HepG2 (cell line): ENCODE results near the gene KCTD15. TPM values are rescaled to one million over a fixed set of nuclear protein-coding genes. Genes with fewer than 3 reads are reported as not detected.

ENCODE experiments used
- ATAC-seq: fragments of 200-7000 bp; cut with Tn5 transposase; 3 replicates; pipeline ENCODE4 v1.9.1; 2020; ENCODE audit warnings: mild to moderate bottlenecking, moderate library complexity
- BruUV-seq: library from RNA; stranded (reverse); fragments of 400-500 nt; replicated peaks from 2 replicates; lab custom pipeline; 2021; lab: Mats Ljungman, UMichigan
- CTCF ChIA-PET: fragments of 300-600 bp; formaldehyde crosslinking; extraction: SDS; loops from one replicate; lab custom pipeline; 2021; ENCODE audit warnings: low total read pairs, inconsistent platforms, low intra/inter-chr PET ratio; lab: Yijun Ruan, JAX
- POLR2A ChIA-PET: fragments of 350-600 bp; sonication (Branson Sonifier 250); formaldehyde crosslinking; loops from one replicate; lab custom pipeline; 2020; ENCODE audit warnings: antibody characterized with exemption, inconsistent platforms; lab: Yijun Ruan, JAX
- DNase-seq: peaks from one replicate; pipeline ENCODE4 v3.0.0-alpha.2; 2015; ENCODE audit warnings: low spot score
- FAIRE-seq: peaks from 3 replicates; lab custom pipeline; 2011; peaks lifted over from hg19 to GRCh38; lab: Jason Lieb, UNC
- H2AFZ ChIP-seq: one replicate; pipeline ENCODE4 v1.6.1; 2011; ENCODE audit warnings: low read length, inconsistent platforms
- H3K27ac ChIP-seq: fragments of 300-600 bp; 3 replicates; pipeline ENCODE4 v1.8.0; 2011; ENCODE audit warnings: mixed run types, mild to moderate bottlenecking, mixed read lengths, low read length, inconsistent platforms; ENCODE audit not compliant: insufficient read depth; ENCODE audit errors: extremely low read length
- H3K27me3 ChIP-seq, 2 experiments: fragments of 200-600 bp in 1 of 2; 2 replicates in 1 of 2; 3 replicates in 1 of 2; pipeline versions ENCODE4 v1.6.0 to v1.8.0; 2011; ENCODE audit warnings: low read length in 2 of 2, mild to moderate bottlenecking in 2 of 2, moderate library complexity in 2 of 2, inconsistent platforms in 1 of 2; ENCODE audit not compliant: insufficient read depth in 2 of 2, control insufficient read depth in 1 of 2
- H3K36me3 ChIP-seq, 2 experiments: fragments of 200-600 bp in 1 of 2; replicated peaks in 1 of 2; 2 replicates in 1 of 2; 3 replicates in 1 of 2; pipeline versions ENCODE4 v1.5.1 to v1.8.0; 2011; ENCODE audit warnings: low read length in 2 of 2, inconsistent platforms in 1 of 2; ENCODE audit not compliant: insufficient read depth in 2 of 2, control insufficient read depth in 1 of 2
- H3K4me1 ChIP-seq: 2 replicates; pipeline ENCODE4 v1.5.1; 2012; ENCODE audit warnings: low read length, inconsistent platforms; ENCODE audit not compliant: insufficient read depth
- H3K4me2 ChIP-seq: 2 replicates; pipeline ENCODE4 v1.6.0; 2011; ENCODE audit warnings: low read depth, low read length, inconsistent platforms
- H3K4me3 ChIP-seq, 3 experiments: fragments of 200-600 bp in 1 of 3; sonication (generic), shearing (Covaris generic) in 1 of 3; replicated peaks in 1 of 3; 2 replicates each; pipeline ENCODE4 v1.5.1; 2011 to 2016; ENCODE audit warnings: low read length in 3 of 3, inconsistent platforms in 2 of 3, low read depth in 2 of 3, mild to moderate bottlenecking in 2 of 3, control low read depth in 1 of 3, mixed read lengths in 1 of 3; ENCODE audit not compliant: insufficient read depth in 1 of 3
- H3K79me2 ChIP-seq: one replicate; pipeline ENCODE4 v1.6.1; 2011; ENCODE audit warnings: low read length, inconsistent platforms; ENCODE audit not compliant: insufficient read depth
- H3K9ac ChIP-seq: 2 replicates; pipeline ENCODE4 v1.6.0; 2011; ENCODE audit warnings: mild to moderate bottlenecking, low read depth, low read length, inconsistent platforms; ENCODE audit not compliant: insufficient read depth
- H3K9me3 ChIP-seq: 2 replicates; pipeline ENCODE4 v1.5.1; 2012; ENCODE audit warnings: mild to moderate bottlenecking, low read length
- H4K20me1 ChIP-seq: 2 replicates; pipeline ENCODE4 v1.6.0; 2011; ENCODE audit warnings: inconsistent platforms, mild to moderate bottlenecking, low read length, moderate library complexity; ENCODE audit not compliant: insufficient read depth
- CHD2 ChIP-seq: IDR thresholded peaks from 2 replicates; pipeline ENCODE4 v1.6.1; 2011; ENCODE audit warnings: low read depth, low read length, improper control_type of control experiment
- FOXK1 ChIP-seq: sonication (generic); formaldehyde crosslinking; IDR thresholded peaks from 2 replicates; pipeline ENCODE4 v1.4.0; 2020; ENCODE audit warnings: low read depth, missing genetic modification reagents, borderline replicate concordance
- FOXK2 ChIP-seq: fragments of 450-650 bp; IDR thresholded peaks from 2 replicates; pipeline ENCODE4 v1.6.1; 2016
- KMT2B ChIP-seq: IDR thresholded peaks from 2 replicates; pipeline ENCODE4 v1.6.1; 2016; ENCODE audit warnings: missing genetic modification reagents, missing compliant biosample characterization
- POLR2G ChIP-seq: fragments of 200-400 bp; formaldehyde crosslinking; IDR thresholded peaks from 2 replicates; pipeline ENCODE4 v1.6.1; 2018; ENCODE audit warnings: mild to moderate bottlenecking, low read depth, low read length, moderate library complexity
- THYN1 ChIP-seq: sonication (generic); formaldehyde crosslinking; IDR thresholded peaks from 2 replicates; pipeline ENCODE4 v1.8.1; 2023; ENCODE audit warnings: low read depth, mild to moderate bottlenecking, moderate library complexity, missing genetic modification reagents, borderline replicate concordance
- TOE1 ChIP-seq: sonication (generic); formaldehyde crosslinking; IDR thresholded peaks from 2 replicates; pipeline ENCODE4 v1.4.0; 2020; ENCODE audit warnings: mild to moderate bottlenecking, missing genetic modification reagents
- YY1 ChIP-seq: IDR thresholded peaks from 2 replicates; pipeline ENCODE4 v1.6.1; 2011; ENCODE audit warnings: low read length, low read depth, moderate library complexity, mild to moderate bottlenecking; ENCODE audit not compliant: insufficient read depth, insufficient replicate concordance
- ZNF282 ChIP-seq: fragments of 450-650 bp; IDR thresholded peaks from 2 replicates; pipeline ENCODE4 v1.6.1; 2018; ENCODE audit not compliant: partially characterized antibody
- ZNF552 ChIP-seq: sonication (generic); formaldehyde crosslinking; IDR thresholded peaks from 2 replicates; pipeline ENCODE4 v1.9.0; 2022; ENCODE audit warnings: missing genetic modification reagents, mild to moderate bottlenecking, borderline replicate concordance
- ZNF615 ChIP-seq: sonication (generic); formaldehyde crosslinking; IDR thresholded peaks from 2 replicates; pipeline ENCODE4 v1.5.0; 2020; ENCODE audit warnings: mild to moderate bottlenecking, missing genetic modification reagents, borderline replicate concordance
- ZNF724P ChIP-seq: sonication (generic); formaldehyde crosslinking; IDR thresholded peaks from 2 replicates; pipeline ENCODE4 v1.8.0; 2022; ENCODE audit warnings: missing genetic modification reagents, borderline replicate concordance
- WGBS: methylation state at CpG from one replicate; pipeline ENCODE4 v1.1.6; 2017; ENCODE audit warnings: low lambda C conversion rate; 5-methylcytosine and 5-hydroxymethylcytosine counted together
- in situ Hi-C: cut with HindIII; loops from 2 replicates; pipeline ENCODE4 v1.10.0; 2017; ENCODE audit warnings: low pct_unique_long_range_greater_than_20kb; ENCODE audit not compliant: extremely low pct_ligation_motif_present
- intact Hi-C: fragments of 100-400 bp; cut with micrococcal nuclease; formaldehyde crosslinking; loops from one replicate; pipeline ENCODE4 v1.10.0; 2022; ENCODE audit not compliant: unreplicated experiment
- polyA plus RNA-seq, 8 experiments: library from polyadenylated mRNA; depleted of rRNA in 3 of 8; stranded (reverse) in 7 of 8; unstranded in 1 of 8; fragments of >200 nt; fragmentation: Illumina TruSeq in 4 of 8; extraction: Trizol in 4 of 8; gene quantifications; 2 replicates each; pipeline versions ENCODE4 v1.2.1 to v1.2.3, GENCODE V29; 2011 to 2016; ENCODE audit warnings: low read depth in 4 of 8, missing spikeins in 1 of 8, mixed read lengths in 1 of 8; ENCODE audit not compliant: insufficient read depth in 1 of 8
- total RNA-seq, 5 experiments: library from RNA; depleted of rRNA; stranded (reverse); fragments of >200 nt; fragmentation: Illumina TruSeq; extraction: Trizol; gene quantifications; 2 replicates each; pipeline ENCODE4 v1.2.3, GENCODE V29; 2016; ENCODE audit warnings: low read depth in 1 of 5
- TF ChIP-seq, protein P1 (sequence below): sonication (generic); formaldehyde crosslinking; IDR thresholded peaks from 2 replicates; pipeline ENCODE4 v1.5.0; 2020; ENCODE audit warnings: mild to moderate bottlenecking, missing genetic modification reagents
- TF ChIP-seq, protein P2 (sequence below): sonication (generic); formaldehyde crosslinking; IDR thresholded peaks from 2 replicates; pipeline ENCODE4 v1.4.0; 2020; ENCODE audit warnings: mild to moderate bottlenecking, low read depth, missing genetic modification reagents
- TF ChIP-seq, protein P3 (sequence below): sonication (generic); formaldehyde crosslinking; IDR thresholded peaks from 2 replicates; pipeline ENCODE4 v1.5.1; 2020; ENCODE audit warnings: missing genetic modification reagents, mild to moderate bottlenecking, borderline replicate concordance

The KCTD15 gene
- total and polyA plus RNA-seq, 2 of the 13 experiments (the other 11 are each of a cell fraction or from before 2014, with no cell fraction given) = 13.2 to 16.7 TPM

DNA sequence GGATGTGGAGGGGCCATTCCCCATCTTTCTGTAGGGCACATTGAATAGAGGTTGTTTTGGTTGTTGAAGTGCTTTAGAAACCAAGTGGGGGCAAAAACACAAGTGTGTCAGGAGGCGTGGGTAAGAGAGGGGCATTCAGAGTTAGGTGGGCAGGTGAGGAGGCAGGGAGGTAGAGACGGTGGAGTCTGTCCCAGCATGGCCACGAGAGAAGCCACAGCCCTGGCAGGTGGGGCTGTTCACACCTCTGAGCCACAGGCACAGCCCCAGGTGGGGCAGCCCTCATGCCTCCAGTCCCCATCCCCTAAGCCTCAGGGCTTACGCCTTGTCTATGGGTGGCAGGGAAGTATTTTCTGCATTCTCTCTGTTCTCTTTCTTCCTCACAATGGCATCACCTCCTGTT, 43.7 kb downstream of the KCTD15 start:
- intact Hi-C loops = no loop called here
- Histone ChIP-seq H3K4me2 (no peak overlapping the region), H3K9me3 (no peaks in the 10 kb centered on the region), H3K36me3 (no peaks in the 10 kb centered on the region), H3K27ac (no peak overlapping the region), H4K20me1 (no peaks in the 10 kb centered on the region), H3K9ac (no peak overlapping the region), H3K27me3 (no peaks in the 10 kb centered on the region; a peak in 2 of 5 replicates), H2AFZ (no peak overlapping the region), H3K4me1 (no peaks in the 10 kb centered on the region)
- ATAC-seq (no peak), FAIRE-seq (no peak)
- no TSS peak for BruUV-seq
- TF ChIP-seq FOXK2 (no peak), POLR2G (no peak), FOXK1 (CRISPR knock-in tag) (no peak), ZNF282 (no peak), CHD2 (no peak), ZNF552 (no peak), TOE1 (CRISPR knock-in tag) (no peak), THYN1 (no peak), YY1 (no peak), KMT2B (CRISPR knock-in tag) (no peak), ZNF724P (CRISPR knock-in tag) (no peak), ZNF615 (CRISPR knock-in tag) (no peak)
- TF ChIP-seq, protein P1, sequence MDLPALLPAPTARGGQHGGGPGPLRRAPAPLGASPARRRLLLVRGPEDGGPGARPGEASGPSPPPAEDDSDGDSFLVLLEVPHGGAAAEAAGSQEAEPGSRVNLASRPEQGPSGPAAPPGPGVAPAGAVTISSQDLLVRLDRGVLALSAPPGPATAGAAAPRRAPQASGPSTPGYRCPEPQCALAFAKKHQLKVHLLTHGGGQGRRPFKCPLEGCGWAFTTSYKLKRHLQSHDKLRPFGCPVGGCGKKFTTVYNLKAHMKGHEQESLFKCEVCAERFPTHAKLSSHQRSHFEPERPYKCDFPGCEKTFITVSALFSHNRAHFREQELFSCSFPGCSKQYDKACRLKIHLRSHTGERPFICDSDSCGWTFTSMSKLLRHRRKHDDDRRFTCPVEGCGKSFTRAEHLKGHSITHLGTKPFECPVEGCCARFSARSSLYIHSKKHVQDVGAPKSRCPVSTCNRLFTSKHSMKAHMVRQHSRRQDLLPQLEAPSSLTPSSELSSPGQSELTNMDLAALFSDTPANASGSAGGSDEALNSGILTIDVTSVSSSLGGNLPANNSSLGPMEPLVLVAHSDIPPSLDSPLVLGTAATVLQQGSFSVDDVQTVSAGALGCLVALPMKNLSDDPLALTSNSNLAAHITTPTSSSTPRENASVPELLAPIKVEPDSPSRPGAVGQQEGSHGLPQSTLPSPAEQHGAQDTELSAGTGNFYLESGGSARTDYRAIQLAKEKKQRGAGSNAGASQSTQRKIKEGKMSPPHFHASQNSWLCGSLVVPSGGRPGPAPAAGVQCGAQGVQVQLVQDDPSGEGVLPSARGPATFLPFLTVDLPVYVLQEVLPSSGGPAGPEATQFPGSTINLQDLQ (CRISPR knock-in tag) = no peak
- TF ChIP-seq, protein P2, sequence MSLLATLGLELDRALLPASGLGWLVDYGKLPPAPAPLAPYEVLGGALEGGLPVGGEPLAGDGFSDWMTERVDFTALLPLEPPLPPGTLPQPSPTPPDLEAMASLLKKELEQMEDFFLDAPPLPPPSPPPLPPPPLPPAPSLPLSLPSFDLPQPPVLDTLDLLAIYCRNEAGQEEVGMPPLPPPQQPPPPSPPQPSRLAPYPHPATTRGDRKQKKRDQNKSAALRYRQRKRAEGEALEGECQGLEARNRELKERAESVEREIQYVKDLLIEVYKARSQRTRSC (CRISPR knock-in tag) = no peak
- TF ChIP-seq, protein P3, sequence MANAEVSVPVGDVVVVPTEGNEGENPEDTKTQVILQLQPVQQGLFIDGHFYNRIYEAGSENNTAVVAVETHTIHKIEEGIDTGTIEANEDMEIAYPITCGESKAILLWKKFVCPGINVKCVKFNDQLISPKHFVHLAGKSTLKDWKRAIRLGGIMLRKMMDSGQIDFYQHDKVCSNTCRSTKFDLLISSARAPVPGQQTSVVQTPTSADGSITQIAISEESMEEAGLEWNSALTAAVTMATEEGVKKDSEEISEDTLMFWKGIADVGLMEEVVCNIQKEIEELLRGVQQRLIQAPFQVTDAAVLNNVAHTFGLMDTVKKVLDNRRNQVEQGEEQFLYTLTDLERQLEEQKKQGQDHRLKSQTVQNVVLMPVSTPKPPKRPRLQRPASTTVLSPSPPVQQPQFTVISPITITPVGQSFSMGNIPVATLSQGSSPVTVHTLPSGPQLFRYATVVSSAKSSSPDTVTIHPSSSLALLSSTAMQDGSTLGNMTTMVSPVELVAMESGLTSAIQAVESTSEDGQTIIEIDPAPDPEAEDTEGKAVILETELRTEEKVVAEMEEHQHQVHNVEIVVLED (CRISPR knock-in tag) = no peak
- TF ChIP-seq, all 625 proteins: peak for 0
- in situ Hi-C loops = no loop called here
- Histone ChIP-seq H3K79me2 (no peaks in the 10 kb centered on the region), H3K4me3 (no peak overlapping the region)
- DNase-seq = no peak
- WGBS = 3% methylated on average over 4 of the region's 4 CpGs
- ChIA-PET POLR2A (no interaction called here), CTCF (no interaction called here)
